ENCODE measurements around the gene COL6A3. TPM values are rescaled to one million over a fixed set of nuclear protein-coding genes. Genes with fewer than 3 reads are reported as not detected.

The COL6A3 gene
- total RNA-seq, 1 experiment from 2014 or later: 0.81 TPM

DNA sequence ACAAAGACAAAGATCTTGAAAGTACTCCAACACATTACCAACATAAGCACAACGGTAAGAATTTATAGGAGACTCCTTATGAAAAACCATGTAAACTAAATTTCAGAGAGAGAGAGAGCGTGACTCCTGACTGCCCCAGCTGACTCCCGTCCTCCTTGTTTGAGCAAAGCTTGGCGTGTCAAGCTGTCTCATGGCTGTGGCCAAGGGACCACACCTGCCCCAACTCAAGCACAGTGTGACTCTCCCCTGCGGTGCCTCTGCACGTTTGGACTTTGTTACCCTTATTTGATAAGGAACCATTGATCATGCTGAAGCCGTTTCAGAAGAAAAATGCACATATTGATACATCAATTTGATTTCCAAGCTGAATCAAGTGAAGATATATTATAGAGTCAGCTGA, 124.8 kb downstream of the COL6A3 start:
- Mint-ChIP-seq H3K27ac (no peak overlapping the region), H3K4me3 (no peak overlapping the region), H3K27me3 (ENCODE audit: low read depth) (no peaks in the 10 kb centered on the region), H3K36me3 (ENCODE audit: insufficient read depth in 1 of 3, low read depth in 3 of 3) (no peaks in the 10 kb centered on the region), H3K4me1 (peaks cover 0 to 2% of the 10 kb centered on the region in 2 experiments; a peak in 1 of 4 replicates), H3K9me3 (peaks cover 0 to 2% of the 10 kb centered on the region in 2 experiments; a peak in 3 of 5 replicates)
- H2AFZ ChIP-seq (ENCODE audit: low read length): no peak overlapping the region
- H3K27ac ChIP-seq (ENCODE audit: insufficient read length, low read depth, low read length): no peak overlapping the region
- no peak overlapping the region for H2BK120ac ChIP-seq (ENCODE audit: low read depth, low read length, poor library complexity, severe bottlenecking)
- no peaks in the 10 kb centered on the region for H3K79me1 ChIP-seq (ENCODE audit: insufficient read depth, low read depth, low read length, poor library complexity, severe bottlenecking)
- H4K91ac ChIP-seq (ENCODE audit: insufficient read length, low read depth, low read length): no peak overlapping the region
- H2BK12ac ChIP-seq (ENCODE audit: insufficient read length, low read depth, low read length): no peak overlapping the region
- H3K23me2 ChIP-seq (ENCODE audit: insufficient read length, low read depth, low read length, poor library complexity, severe bottlenecking): no peaks in the 10 kb centered on the region
- H3T11ph ChIP-seq (ENCODE audit: low read length): no peak overlapping the region
- H4K8ac ChIP-seq (replicated peaks; ENCODE audit: insufficient read length, low read depth, low read length): no peak overlapping the region
- H4K5ac ChIP-seq (ENCODE audit: insufficient read length, low read depth, low read length): no peak overlapping the region
- DNase-seq: no peak
- H3K9ac ChIP-seq (ENCODE audit: extremely low read depth, insufficient read length, low read length): no peak overlapping the region
- H3K4ac ChIP-seq (ENCODE audit: low read depth, low read length): no peak overlapping the region
- no peaks in the 10 kb centered on the region for H3K79me2 ChIP-seq (ENCODE audit: insufficient read depth, low read length)
- H3K23ac ChIP-seq (ENCODE audit: insufficient read length, low read depth, low read length): no peak overlapping the region
- H2BK5ac ChIP-seq (ENCODE audit: insufficient read length, low read length): no peak overlapping the region
- no peak overlapping the region for H2BK20ac ChIP-seq (ENCODE audit: low read depth, low read length, poor library complexity, severe bottlenecking)
- no peaks in the 10 kb centered on the region for H4K20me1 ChIP-seq (ENCODE audit: control insufficient read depth, insufficient read depth, insufficient read length)
- no peak overlapping the region for H3K56ac ChIP-seq (ENCODE audit: insufficient read length, low read depth, low read length)
- no peak overlapping the region for H3K4me2 ChIP-seq (ENCODE audit: insufficient read depth, insufficient read length, low read length)
- no peaks in the 10 kb centered on the region for H3K27me3 ChIP-seq (ENCODE audit: insufficient read depth, low read length)
- TF ChIP-seq, protein P1, sequence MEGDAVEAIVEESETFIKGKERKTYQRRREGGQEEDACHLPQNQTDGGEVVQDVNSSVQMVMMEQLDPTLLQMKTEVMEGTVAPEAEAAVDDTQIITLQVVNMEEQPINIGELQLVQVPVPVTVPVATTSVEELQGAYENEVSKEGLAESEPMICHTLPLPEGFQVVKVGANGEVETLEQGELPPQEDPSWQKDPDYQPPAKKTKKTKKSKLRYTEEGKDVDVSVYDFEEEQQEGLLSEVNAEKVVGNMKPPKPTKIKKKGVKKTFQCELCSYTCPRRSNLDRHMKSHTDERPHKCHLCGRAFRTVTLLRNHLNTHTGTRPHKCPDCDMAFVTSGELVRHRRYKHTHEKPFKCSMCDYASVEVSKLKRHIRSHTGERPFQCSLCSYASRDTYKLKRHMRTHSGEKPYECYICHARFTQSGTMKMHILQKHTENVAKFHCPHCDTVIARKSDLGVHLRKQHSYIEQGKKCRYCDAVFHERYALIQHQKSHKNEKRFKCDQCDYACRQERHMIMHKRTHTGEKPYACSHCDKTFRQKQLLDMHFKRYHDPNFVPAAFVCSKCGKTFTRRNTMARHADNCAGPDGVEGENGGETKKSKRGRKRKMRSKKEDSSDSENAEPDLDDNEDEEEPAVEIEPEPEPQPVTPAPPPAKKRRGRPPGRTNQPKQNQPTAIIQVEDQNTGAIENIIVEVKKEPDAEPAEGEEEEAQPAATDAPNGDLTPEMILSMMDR (conservative IDR thresholded peaks at IDR 0.05): no peak
- H3K9me3 ChIP-seq (ENCODE audit: control insufficient read depth, low read depth, low read length): no peaks in the 10 kb centered on the region
- WGBS (ENCODE audit: extremely low coverage, insufficient read length, low lambda C conversion rate): no CpG with 5 or more reads among the region's 7 CpGs
- H3K14ac ChIP-seq (ENCODE audit: insufficient read depth, low read length): no peak overlapping the region
- no peaks in the 10 kb centered on the region for H3K4me1 ChIP-seq (ENCODE audit: insufficient read depth, low read length)
- no peak overlapping the region for H2AK5ac ChIP-seq (ENCODE audit: insufficient read length, low read length)
- H2BK15ac ChIP-seq (ENCODE audit: low read depth, low read length): no peak overlapping the region
- no peak overlapping the region for H3K18ac ChIP-seq (ENCODE audit: insufficient read length, low read depth, low read length)

Data from H9 (cell line).